Ammon's horn (tissue), 1 donor: ENCODE data around the gene NUMB.
A peak's percentile ranks its signal among the peaks of the same experiment; 100 is the strongest.
"Not testable (repeated sequence)": the region's sequence is repeated elsewhere in the genome, so short reads cannot be mapped to it uniquely, and the experiment has no call there.

Source experiments
- DNase-seq: peaks from one replicate; pipeline ENCODE4 v3.0.0-alpha.2; 2016; ENCODE audit warnings: low spot score

NUMB gene

GRCh38 chr14:73359445-73359844 is 98.9 kb downstream of the NUMB start:
- peak; percentile 17 for DNase-seq

- DNase-seq, result no peak
Observed at GRCh38 chr14:73358187-73358586, 100.2 kb downstream of the NUMB start.

- DNase-seq, result not testable (repeated sequence)
Observed at GRCh38 chr14:73349091-73349490, 109.3 kb downstream of the NUMB start.

- DNase-seq, result no peak
Observed at GRCh38 chr14:73344319-73344718, 114.0 kb downstream of the NUMB start.

GRCh38 chr14:73342670-73343069 is 115.7 kb downstream of the NUMB start:
- no peak for DNase-seq

GRCh38 chr14:73339846-73340595 is 118.3 kb downstream of the NUMB start:
- DNase-seq, result no peak

GRCh38 chr14:73339206-73339605 is 119.1 kb downstream of the NUMB start:
- DNase-seq, result no peak

GRCh38 chr14:73338551-73338950 is 119.8 kb downstream of the NUMB start:
- DNase-seq, result no peak

- no peak for DNase-seq
Observed at GRCh38 chr14:73333031-73333430, 125.3 kb downstream of the NUMB start.

- no peak for DNase-seq
Observed at GRCh38 chr14:73325630-73326299, 132.6 kb downstream of the NUMB start.

- DNase-seq, result no peak
Observed at GRCh38 chr14:73325063-73325462, 133.3 kb downstream of the NUMB start.

GRCh38 chr14:73324533-73324932 is 133.8 kb downstream of the NUMB start:
- DNase-seq, result no peak

- no peak for DNase-seq
Observed at GRCh38 chr14:73323896-73324399, 134.4 kb downstream of the NUMB start.

- no peak for DNase-seq
Observed at GRCh38 chr14:73313151-73313550, 145.2 kb downstream of the NUMB start.

- no peak for DNase-seq
Observed at GRCh38 chr14:73312687-73313086, 145.7 kb downstream of the NUMB start.

GRCh38 chr14:73311708-73312030 is 146.7 kb downstream of the NUMB start:
- no peak for DNase-seq

GRCh38 chr14:73309207-73309606 is 149.1 kb downstream of the NUMB start:
- not testable (repeated sequence) for DNase-seq

- no peak for DNase-seq
Observed at GRCh38 chr14:73307261-73307660, 151.1 kb downstream of the NUMB start.

- DNase-seq, result no peak
Observed at GRCh38 chr14:73305499-73305898, 152.8 kb downstream of the NUMB start.

GRCh38 chr14:73295198-73295796 is 163.0 kb downstream of the NUMB start:
- peak; percentile 48 for DNase-seq

- no peak for DNase-seq
Observed at GRCh38 chr14:73293782-73294781, 164.3 kb downstream of the NUMB start.

- no peak for DNase-seq
Observed at GRCh38 chr14:73290279-73290678, 168.1 kb downstream of the NUMB start.
